Limb (tissue), 2 donors: ENCODE results near the gene DYRK1B.

Experiments
- DNase-seq, 2 donors: peaks; one replicate each; pipeline ENCODE4 v3.0.0-alpha.2; 2016; ENCODE audit errors: extremely low spot score in 2 of 2

The DYRK1B gene

GRCh38 chr19:39858541-39858940, 24.6 kb upstream of the DYRK1B start:
- DNase-seq = no peak

DNA sequence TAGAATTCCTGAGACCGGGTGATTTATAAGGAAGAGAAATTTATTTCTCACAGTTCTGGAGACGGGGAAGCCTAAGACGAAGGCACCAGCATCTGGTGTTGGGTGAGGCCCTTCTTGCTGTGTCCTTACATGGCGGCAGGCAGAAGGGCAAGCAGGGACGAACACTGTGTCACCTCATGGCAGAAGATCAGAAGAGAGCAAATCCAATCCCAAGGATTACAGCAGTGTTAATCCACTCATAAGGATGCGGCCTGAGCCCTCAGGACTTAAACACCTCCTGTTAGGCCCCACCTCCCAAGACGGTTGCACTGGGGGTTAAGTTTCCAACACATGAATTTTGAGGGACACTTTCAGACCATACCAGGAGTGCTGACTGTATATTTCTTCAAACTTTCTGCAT, 18.9 kb upstream of the DYRK1B start:
- DNase-seq = no peak

DNA sequence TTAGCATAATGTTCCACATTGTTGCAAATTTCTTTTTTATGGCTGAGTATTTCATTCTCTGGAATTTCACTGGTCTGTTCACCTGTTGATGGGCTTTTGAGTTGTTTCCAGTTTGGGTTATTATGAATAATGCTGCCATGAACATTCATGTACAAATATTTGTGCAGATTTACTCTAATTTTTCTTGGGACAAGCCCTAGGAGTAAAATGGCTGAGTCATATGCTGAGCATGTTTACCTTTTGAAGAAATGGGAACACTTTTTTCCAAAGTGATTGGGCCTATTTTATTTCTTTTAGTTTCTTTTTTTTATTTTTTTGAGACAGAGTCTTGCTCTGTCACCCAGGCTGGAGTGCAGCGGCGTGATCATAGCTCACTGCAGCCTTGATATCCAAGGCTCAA, 16.9 kb upstream of the DYRK1B start:
- DNase-seq = no peak

DNA sequence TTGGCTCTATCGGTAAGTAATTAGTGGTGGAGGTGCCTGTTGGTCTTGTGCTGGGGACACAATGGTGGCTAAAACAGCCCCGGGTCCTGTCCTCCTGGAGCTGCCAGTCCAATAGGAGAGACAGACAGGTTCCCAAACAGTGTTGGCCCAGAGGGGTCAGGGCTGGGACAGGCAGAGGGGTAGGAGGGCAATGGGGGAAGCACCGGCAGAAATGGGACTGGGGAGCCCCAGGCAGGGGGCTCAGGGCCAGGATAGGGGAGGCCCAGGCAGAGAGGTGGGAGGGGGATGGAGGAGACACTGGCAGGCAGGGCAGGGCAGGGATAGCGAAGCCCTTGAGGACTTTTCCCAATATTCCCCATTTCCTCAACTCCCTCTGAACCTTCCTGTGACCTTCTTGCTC, 14.4 kb upstream of the DYRK1B start:
- DNase-seq = no peak

DNA sequence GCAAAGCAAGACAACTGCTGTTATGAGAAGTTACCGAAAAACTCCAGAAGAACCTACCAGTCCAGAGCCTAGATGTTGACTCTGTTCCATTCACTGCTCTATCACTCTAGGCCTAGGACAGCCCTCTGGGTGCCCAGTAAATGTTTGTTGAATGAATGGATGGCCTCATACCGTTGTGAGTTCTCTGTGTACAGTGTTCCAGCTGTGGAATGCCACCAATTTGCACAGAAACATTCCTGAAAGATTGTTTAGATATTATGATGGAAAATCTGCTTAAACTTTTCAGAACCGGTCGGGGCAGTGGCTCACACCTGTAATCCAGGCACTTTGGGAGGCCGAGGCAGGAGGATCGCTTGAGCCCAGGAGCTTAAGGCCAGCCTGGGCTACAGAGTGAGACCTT, 13.6 kb upstream of the DYRK1B start:
- DNase-seq = no peak

- DNase-seq = no peak
Observed at GRCh38 chr19:39846678-39847486, 12.9 kb upstream of the DYRK1B start.

GRCh38 chr19:39845933-39846677, 12.1 kb upstream of the DYRK1B start, which contains the start of gene FBL:
Gene FBL (minus strand): TSS chr19:39846379. CDS start chr19:39846300, 79 bp downstream.
- DNase-seq = peak; percentile 95 to 99

- DNase-seq = peak in 1 of 2 donors; percentile 50
Observed at GRCh38 chr19:39845584-39845932, 11.6 kb upstream of the DYRK1B start.

GRCh38 chr19:39845172-39845571, 11.2 kb upstream of the DYRK1B start:
- no peak for DNase-seq

- peak in 1 of 2 donors; percentile 47 for DNase-seq
Observed at GRCh38 chr19:39843919-39844793, 10.2 kb upstream of the DYRK1B start.

DNA sequence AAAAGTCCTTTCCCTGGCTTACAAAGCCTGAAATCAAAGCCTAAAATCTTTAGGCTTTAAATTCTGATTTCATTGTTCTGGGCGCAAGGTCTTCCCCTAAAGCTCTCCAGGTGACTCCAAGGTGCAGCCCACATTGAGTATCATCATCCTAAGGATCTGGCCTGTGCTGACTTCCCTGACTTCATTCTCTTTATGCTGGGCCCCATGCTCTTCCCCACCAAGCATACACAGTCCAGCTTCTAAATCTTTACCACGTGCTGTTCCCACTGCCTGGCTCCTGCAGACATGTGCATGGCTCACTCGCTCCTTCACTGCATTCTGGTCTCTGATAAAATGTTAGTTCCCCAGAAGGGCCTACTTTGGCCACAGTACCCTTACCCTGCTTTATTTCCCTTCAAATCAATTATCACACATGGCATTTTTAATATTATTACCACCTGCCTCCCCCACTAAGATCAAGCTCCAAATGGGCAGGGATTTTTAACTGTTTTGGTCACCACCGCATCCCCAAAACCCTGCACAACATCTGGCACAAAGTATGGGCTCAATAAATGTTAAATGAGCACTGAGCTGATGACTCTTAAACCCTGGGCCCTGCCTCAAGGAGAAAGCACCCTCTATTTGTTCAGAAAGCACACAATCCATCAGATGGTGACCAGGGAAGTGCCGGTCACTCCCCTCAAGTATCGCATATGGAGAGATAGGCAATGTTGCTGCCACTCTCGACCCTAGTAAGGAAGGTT, 8.9 kb upstream of the DYRK1B start:
- DNase-seq = no peak

GRCh38 chr19:39841041-39841440, 7.1 kb upstream of the DYRK1B start:
- no peak for DNase-seq

DNA sequence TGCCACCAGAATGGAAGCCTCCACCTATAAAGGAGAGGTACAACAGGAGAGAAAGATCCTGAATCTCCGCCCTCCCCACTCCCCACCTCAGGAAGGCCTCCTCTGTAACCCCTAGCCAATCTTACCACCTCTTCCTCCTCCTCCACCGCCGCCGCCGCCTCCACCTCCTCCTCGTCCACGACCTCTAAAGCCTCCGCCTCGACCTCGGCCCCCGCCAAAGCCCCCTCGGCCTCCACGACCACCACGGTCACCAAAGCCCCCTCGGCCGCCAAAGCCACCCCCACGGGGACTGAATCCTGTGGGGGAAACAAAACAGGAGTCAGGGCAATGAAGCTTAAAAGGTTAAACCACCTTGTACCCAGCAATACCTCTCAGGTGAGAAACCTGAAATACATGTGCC, 6.5 kb upstream of the DYRK1B start:
- DNase-seq = no peak

DNA sequence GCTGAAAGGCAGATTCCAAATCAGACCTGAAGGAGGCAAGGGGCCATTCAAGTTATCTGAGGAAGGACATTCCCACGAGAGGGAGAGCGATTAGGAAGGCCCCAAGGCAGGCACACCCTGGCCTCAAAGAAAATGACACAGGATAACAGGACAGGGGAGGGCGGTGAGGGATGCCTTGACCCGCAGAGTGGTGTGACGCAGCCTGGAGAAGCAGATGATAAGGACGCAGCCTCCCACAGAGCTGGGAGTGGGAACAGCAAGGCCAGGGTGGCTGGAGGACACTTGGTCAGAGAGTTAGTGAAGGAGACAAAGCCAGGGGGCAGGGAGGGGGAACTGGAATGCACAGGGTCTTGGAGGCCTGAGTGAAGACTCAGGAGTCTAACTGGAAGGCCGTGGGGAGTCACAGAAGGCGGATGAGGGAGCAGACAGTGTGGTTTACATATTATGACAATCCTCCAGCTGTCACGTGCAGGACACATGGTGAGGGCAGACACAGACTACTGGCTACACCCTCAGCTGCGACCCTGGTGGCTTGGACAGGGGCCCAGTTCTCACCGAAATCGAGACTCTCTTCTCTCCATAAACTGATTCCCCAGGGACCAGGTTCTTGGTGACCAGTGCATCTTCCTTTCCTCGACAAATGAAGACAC, 5.8 kb upstream of the DYRK1B start:
- no peak for DNase-seq

DNA sequence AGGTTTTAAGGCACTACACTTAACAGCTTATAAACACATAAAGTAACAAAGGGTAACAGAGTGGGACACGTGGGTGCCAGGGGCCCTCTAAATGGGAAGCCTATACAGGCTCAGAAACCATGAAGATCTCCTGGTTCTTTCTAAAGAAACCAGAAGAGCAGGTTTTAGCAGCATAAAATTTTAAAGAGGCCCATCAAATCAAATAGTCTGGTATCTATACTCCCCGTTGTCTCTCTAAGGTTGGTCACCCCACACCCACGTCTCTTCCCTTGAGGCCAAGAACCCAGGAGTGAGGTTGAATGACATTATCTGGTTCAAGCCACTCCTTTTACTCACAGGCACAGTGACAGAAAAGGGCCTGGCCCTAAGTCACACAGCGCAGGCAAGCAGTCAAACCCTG, 4.6 kb upstream of the DYRK1B start:
- DNase-seq = no peak

GRCh38 chr19:39837978-39838377, 4.0 kb upstream of the DYRK1B start:
- no peak for DNase-seq

DNA sequence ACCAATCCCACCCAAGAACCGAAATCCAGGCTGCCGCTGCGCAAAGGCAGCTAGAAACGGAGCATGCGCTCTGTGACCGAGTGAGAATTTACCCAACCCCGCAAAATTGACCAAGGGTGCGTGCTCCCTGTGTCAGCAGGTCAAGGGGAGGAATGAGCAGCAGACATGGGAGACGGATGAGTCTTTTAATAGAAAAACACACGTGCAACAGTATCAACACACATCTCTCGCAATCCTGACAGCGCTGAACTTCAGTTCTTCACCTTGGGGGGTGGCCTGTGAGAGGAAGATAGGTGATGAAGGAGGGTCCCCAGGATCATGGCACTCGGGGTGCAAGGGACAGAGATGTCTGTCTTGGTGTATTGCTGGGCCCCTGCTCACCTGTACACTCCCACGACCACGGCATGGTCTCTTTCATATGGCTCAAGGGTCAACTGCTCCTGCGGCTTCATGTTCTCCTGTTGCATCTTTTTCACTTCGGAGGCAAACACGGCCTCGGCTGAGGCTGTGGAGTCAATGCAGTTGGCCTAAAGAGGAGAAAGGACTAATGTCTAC, 402 bp upstream of the DYRK1B start:
- no peak for DNase-seq

- DNase-seq = no peak
Observed at GRCh38 chr19:39833160-39833463, 850 bp downstream of the DYRK1B start.

DNA sequence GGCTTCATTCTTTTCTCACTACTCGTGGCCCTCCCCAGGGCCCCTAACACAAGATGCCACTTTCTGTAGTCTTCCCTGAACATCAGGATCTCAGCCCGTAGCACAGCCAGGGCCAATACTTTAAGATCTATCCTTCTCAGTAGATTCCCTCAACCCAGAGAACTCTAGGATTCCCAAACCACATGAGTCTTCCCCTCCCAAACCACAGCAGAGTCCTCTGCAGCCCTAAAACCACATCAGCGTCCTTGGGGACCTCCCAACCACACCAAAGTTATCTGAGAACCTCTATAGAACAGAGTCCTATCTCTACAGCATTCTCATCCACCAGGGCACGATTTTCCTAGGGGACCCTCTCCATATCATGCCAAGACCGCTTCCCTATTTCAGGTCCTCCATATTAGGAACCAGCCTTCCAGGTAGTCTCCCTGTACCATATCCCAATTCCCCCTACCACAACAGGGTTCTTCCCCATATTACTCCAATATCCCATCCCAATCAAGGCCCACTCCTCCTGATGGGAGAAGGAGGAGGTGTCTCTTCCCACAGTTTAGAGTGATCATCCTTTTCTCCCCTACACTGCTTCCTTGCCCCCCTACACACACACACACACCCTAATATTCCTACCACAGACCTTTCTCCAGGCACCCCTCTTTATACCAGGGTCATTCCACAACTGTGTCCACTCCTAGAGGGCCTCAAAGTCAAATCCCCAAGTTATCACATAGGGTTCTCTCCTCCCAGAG, 1.4 kb downstream of the DYRK1B start:
- DNase-seq = no peak

DNA sequence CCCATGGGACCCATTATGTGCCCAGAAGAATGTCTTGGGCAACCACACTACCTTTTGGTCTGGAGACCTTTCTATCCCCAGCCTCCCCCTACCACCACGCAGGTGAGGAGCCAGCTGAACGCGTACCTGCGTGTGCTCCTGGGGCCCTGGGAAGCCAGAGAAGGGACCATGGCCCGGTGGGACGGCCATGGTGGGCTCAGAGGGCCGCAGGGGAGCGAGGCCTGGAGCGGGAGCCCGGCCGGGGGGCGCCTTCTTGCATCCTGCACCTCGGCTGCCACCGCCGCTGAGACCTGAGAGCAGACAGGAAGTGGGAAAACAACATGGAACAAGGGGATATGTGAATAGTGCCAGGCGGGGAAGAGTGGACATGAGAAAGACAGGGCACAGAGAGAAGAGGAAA, 2.3 kb downstream of the DYRK1B start:
- no peak for DNase-seq
